Trophoblast cell (in vitro differentiated cells and primary cell): Measurements from ENCODE around the gene KLHL34. TPM values are rescaled to one million over a fixed set of nuclear protein-coding genes. Genes with fewer than 3 reads are reported as not detected.

Experiments
- DNase-seq, 2 donors: peaks; one replicate each; pipeline ENCODE4 v3.0.0-alpha.2; 2016
- H2AFZ ChIP-seq: 2 replicates; pipeline ENCODE4 v1.6.1; 2013; ENCODE audit warnings: low read length, moderate library complexity, mild to moderate bottlenecking; ENCODE audit not compliant: insufficient read depth, poor library complexity
- H2AK5ac ChIP-seq: 2 replicates; pipeline ENCODE4 v1.6.1; 2013; ENCODE audit warnings: mild to moderate bottlenecking, low read length
- H2BK120ac ChIP-seq: 2 replicates; pipeline ENCODE4 v1.6.1; 2013; ENCODE audit warnings: low read length, mild to moderate bottlenecking, moderate library complexity; ENCODE audit not compliant: insufficient read depth, poor library complexity
- H2BK12ac ChIP-seq: 2 replicates; pipeline ENCODE4 v1.6.1; 2013; ENCODE audit warnings: mild to moderate bottlenecking, low read length, moderate library complexity
- H2BK5ac ChIP-seq: 2 replicates; pipeline ENCODE4 v1.6.1; 2013; ENCODE audit warnings: low read length, low read depth, moderate library complexity, mild to moderate bottlenecking; ENCODE audit not compliant: poor library complexity
- H3K14ac ChIP-seq: 2 replicates; pipeline ENCODE4 v1.6.1; 2013; ENCODE audit warnings: mild to moderate bottlenecking, low read length
- H3K18ac ChIP-seq: 2 replicates; pipeline ENCODE4 v1.6.1; 2013; ENCODE audit warnings: mild to moderate bottlenecking, low read length
- H3K23ac ChIP-seq: 2 replicates; pipeline ENCODE4 v1.6.1; 2013; ENCODE audit warnings: low read length
- H3K27ac ChIP-seq: 2 replicates; pipeline ENCODE4 v1.5.1; 2013; ENCODE audit warnings: low read depth, mild to moderate bottlenecking, inconsistent platforms, low read length, moderate library complexity
- H3K27me3 ChIP-seq: 2 replicates; pipeline ENCODE4 v1.6.1; 2013; ENCODE audit warnings: inconsistent platforms, mild to moderate bottlenecking, low read length, moderate library complexity; ENCODE audit not compliant: insufficient read depth
- H3K36me3 ChIP-seq, 2 experiments: 1 replicate in 1 of 2; 2 replicates in 1 of 2; pipeline ENCODE4 v1.6.1; 2013; ENCODE audit warnings: low read length in 2 of 2, mild to moderate bottlenecking in 2 of 2, moderate library complexity in 1 of 2; ENCODE audit not compliant: insufficient read depth in 2 of 2, control insufficient read depth in 1 of 2
- H3K4ac ChIP-seq: 2 replicates; pipeline ENCODE4 v1.6.1; 2013; ENCODE audit warnings: low read depth, mild to moderate bottlenecking, low read length, moderate library complexity
- H3K4me1 ChIP-seq, 2 experiments: 1 replicate in 1 of 2; 2 replicates in 1 of 2; pipeline ENCODE4 v1.6.1; 2013; ENCODE audit warnings: low read length in 2 of 2, mild to moderate bottlenecking in 2 of 2, moderate library complexity in 1 of 2; ENCODE audit not compliant: insufficient read depth in 2 of 2, control insufficient read depth in 1 of 2
- H3K4me2 ChIP-seq: 2 replicates; pipeline ENCODE4 v1.6.1; 2013; ENCODE audit warnings: inconsistent platforms, mild to moderate bottlenecking, low read length, moderate library complexity
- H3K4me3 ChIP-seq: 2 replicates; pipeline ENCODE4 v1.5.1; 2013; ENCODE audit warnings: mild to moderate bottlenecking, low read depth, low read length, inconsistent platforms
- H3K79me1 ChIP-seq: one replicate; pipeline ENCODE4 v1.6.1; 2013; ENCODE audit warnings: low read length
- H3K79me2 ChIP-seq: 2 replicates; pipeline ENCODE4 v1.6.1; 2013; ENCODE audit warnings: low read length, mild to moderate bottlenecking; ENCODE audit not compliant: control insufficient read depth, insufficient read depth, poor library complexity
- H3K9ac ChIP-seq: 2 replicates; pipeline ENCODE4 v1.6.1; 2013; ENCODE audit warnings: mild to moderate bottlenecking, low read length
- H3K9me3 ChIP-seq: 2 replicates; pipeline ENCODE4 v1.6.1; 2013; ENCODE audit warnings: low read depth, mild to moderate bottlenecking, control low read depth, inconsistent platforms, low read length; ENCODE audit not compliant: insufficient read depth
- H4K12ac ChIP-seq: 2 replicates; pipeline ENCODE4 v1.6.1; 2013; ENCODE audit warnings: low read depth, mild to moderate bottlenecking, low read length, moderate library complexity
- H4K8ac ChIP-seq: 2 replicates; pipeline ENCODE4 v1.6.1; 2013; ENCODE audit warnings: low read depth, mild to moderate bottlenecking, low read length, moderate library complexity
- H4K91ac ChIP-seq: one replicate; pipeline ENCODE4 v1.6.1; 2013; ENCODE audit warnings: low read depth, mild to moderate bottlenecking, low read length, moderate library complexity
- WGBS: extraction: QIAGEN DNeasy Blood & Tissue Kit; methylation state at CpG from one replicate; pipeline ENCODE4 v1.1.7; 2013; ENCODE audit warnings: missing lambda C conversion rate; ENCODE audit not compliant: insufficient read length, insufficient coverage; ENCODE audit errors: extremely low coverage; 5-methylcytosine and 5-hydroxymethylcytosine counted together
- polyA plus RNA-seq: library from polyadenylated mRNA; stranded (reverse); fragments of 200-250 nt; gene quantifications from 2 replicates; pipeline ENCODE4 v1.2.3, GENCODE V29; 2013

The KLHL34 gene, protein sequence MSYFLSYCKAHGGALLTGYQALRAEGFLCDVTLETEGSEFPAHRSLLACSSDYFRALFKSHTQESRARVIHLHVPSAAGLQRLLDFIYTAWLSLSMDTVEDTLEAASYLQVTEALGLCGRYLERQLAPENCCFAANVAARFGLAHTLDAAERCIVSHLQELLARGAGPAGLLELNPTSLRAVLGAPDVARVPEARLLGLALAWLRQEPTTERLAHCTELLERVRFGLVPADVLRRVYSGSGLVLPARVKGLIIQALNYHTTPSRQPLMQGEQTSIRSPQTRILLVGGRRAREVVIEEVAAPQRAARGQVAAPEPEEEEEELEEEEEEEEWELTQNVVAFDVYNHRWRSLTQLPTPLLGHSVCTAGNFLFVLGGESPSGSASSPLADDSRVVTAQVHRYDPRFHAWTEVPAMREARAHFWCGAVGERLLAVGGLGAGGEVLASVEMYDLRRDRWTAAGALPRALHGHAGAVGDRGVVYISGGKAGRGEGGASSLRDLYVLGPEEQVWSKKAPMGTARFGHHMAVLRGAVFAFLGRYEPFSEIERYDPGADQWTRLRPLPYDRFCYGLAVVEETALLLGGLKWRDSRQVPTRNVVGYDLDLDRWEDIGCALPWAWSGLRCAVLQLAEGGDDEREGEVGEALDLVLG
- not detected in 2 replicates for polyA plus RNA-seq

DNA sequence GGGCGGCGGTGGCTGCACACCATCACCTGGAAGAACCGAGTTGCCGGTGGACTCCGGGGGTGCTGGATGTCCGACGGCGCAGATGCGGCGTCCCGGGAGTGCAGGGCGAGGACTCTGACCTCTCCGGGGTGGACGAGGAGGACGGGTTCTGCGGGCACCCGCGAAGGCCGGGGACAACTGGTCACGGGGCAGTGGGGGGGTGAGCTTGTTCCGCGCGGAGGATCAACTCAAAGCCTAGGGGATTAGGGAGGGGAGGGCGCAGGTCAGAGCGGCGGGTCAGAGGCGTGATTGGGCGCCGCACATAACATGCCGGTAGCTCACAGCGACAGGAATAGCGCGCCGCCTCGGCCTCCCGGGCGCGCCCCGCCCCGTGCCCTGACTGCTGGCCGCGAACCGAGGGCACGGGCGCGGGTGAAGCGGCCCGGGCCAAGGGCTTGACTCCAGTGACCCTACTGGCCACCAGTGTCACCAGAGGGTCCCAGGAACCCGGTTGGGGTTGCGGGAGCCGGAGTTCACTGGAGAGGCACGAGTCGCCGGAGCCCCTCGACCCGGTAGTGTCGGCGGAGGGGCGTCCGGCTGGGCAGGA lies at the start of gene KLHL34:
KLHL34 (minus strand) TSS at position 179 of the 586 bp plus-strand sequence. CDS start 542 bp downstream, outside the sequence.
- Histone ChIP-seq H3K23ac (no peak within 1 kb of the TSS), H3K4me3 (no peak within 1 kb of the TSS), H2AK5ac (no peak within 1 kb of the TSS), H3K4me1 (no peaks in the 10 kb centered on the region), H4K8ac (no peak within 1 kb of the TSS), H2AFZ (no peak within 1 kb of the TSS), H4K12ac (no peak within 1 kb of the TSS), H2BK12ac (no peak within 1 kb of the TSS), H2BK120ac (no peak within 1 kb of the TSS), H3K27me3 (no peaks in the 10 kb centered on the region), H3K36me3 (peaks cover 0 to 2% of the 10 kb centered on the region in 2 experiments), H3K4ac (no peak within 1 kb of the TSS), H2BK5ac (no peak within 1 kb of the TSS), H3K18ac (no peak within 1 kb of the TSS), H3K9me3 (peaks cover 2% of the 10 kb centered on the region), H3K27ac (no peak within 1 kb of the TSS), H4K91ac (no peak within 1 kb of the TSS), H3K14ac (no peak within 1 kb of the TSS), H3K79me2 (no peaks in the 10 kb centered on the region), H3K4me2 (no peak within 1 kb of the TSS), H3K79me1 (no peaks in the 10 kb centered on the region), H3K9ac (no peak within 1 kb of the TSS)
- no peak for DNase-seq
- no CpG with 5 or more reads among the region's 60 CpGs for WGBS

DNA sequence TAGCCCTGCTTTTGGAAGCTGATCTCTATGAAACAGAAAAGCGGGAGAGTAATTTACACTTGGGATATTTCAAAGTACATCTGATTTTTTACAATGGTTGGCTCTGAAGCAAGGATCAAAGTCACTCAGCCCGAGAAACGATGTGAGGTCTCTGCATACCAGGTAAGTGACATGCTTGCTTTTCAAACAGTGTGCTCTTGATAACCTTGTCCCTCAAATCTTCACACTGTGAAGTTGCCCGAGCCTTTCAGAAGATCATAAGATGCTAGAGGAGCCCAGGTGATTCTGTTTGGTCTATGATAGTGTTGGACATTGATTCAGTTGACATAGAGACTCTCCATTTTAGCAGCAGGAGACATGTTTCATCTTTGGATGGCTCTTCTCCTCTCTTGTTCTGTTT lies 47.1 kb upstream of the KLHL34 start:
- H2BK120ac ChIP-seq = no peak overlapping the region

GRCh38 chrX:21702725-21703124 lies 44.6 kb upstream of the KLHL34 start:
- no peak for DNase-seq

More for the DNA sequence above, 47.1 kb upstream of the KLHL34 start:
- Histone ChIP-seq H3K79me2 (no peaks in the 10 kb centered on the region), H2AK5ac (no peak overlapping the region), H2AFZ (no peak overlapping the region), H3K14ac (no peak overlapping the region), H3K79me1 (no peaks in the 10 kb centered on the region), H3K4me1 (no peaks in the 10 kb centered on the region), H3K36me3 (no peaks in the 10 kb centered on the region), H3K9me3 (no peaks in the 10 kb centered on the region), H2BK12ac (no peak overlapping the region), H4K91ac (no peak overlapping the region), H4K8ac (no peak overlapping the region), H3K27me3 (no peaks in the 10 kb centered on the region), H2BK5ac (no peak overlapping the region), H3K9ac (no peak overlapping the region), H3K23ac (no peak overlapping the region), H4K12ac (no peak overlapping the region), H3K18ac (no peak overlapping the region), H3K4ac (no peak overlapping the region), H3K4me2 (no peak overlapping the region), H3K4me3 (no peak overlapping the region), H3K27ac (no peak overlapping the region)
- no CpG with 5 or more reads among the region's 4 CpGs for WGBS
- DNase-seq = no peak

DNA sequence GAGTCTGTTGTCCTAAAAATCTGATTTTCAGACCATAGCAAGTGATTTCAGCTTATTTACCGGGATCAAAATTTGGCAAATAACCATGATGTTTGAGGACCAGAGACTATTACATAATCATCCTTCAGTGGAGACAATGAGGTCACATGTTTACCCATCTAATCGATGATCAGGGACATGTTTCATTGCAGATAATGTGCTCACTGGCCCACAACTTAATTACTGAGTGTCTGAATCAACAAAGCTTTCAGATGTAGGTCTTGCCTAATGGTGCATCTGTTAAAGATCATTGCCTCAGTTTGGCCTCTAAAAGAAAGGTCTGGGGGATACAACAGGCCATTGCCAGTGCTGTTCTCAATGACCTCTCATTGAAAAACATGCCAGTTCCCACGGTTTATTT lies 42.8 kb upstream of the KLHL34 start:
- no peak overlapping the region for H3K4me3 ChIP-seq
- no peak overlapping the region for H2AFZ ChIP-seq
- H2BK120ac ChIP-seq = no peak overlapping the region
- H2AK5ac ChIP-seq = no peak overlapping the region
- H3K27ac ChIP-seq = no peak overlapping the region
- no peak overlapping the region for H2BK12ac ChIP-seq
- H3K4me1 ChIP-seq = no peaks in the 10 kb centered on the region
- no peak overlapping the region for H3K14ac ChIP-seq
- H3K9me3 ChIP-seq = no peaks in the 10 kb centered on the region
- no CpG with 5 or more reads among the region's 3 CpGs for WGBS
- H3K4ac ChIP-seq = no peak overlapping the region
- H3K79me1 ChIP-seq = no peaks in the 10 kb centered on the region
- no peak overlapping the region for H3K9ac ChIP-seq
- no peak for DNase-seq
- H3K27me3 ChIP-seq = no peaks in the 10 kb centered on the region
- no peak overlapping the region for H2BK5ac ChIP-seq
- no peak overlapping the region for H4K91ac ChIP-seq
- no peak overlapping the region for H3K18ac ChIP-seq
- no peak overlapping the region for H4K12ac ChIP-seq
- no peak overlapping the region for H3K23ac ChIP-seq
- H3K4me2 ChIP-seq = no peak overlapping the region
- no peak overlapping the region for H4K8ac ChIP-seq
- no peaks in the 10 kb centered on the region for H3K36me3 ChIP-seq
- no peaks in the 10 kb centered on the region for H3K79me2 ChIP-seq

More at GRCh38 chrX:21702725-21703124, 44.6 kb upstream of the KLHL34 start:
- no peaks in the 10 kb centered on the region for H3K9me3 ChIP-seq
- H3K23ac ChIP-seq = no peak overlapping the region
- H3K4me3 ChIP-seq = no peak overlapping the region
- H3K4me2 ChIP-seq = no peak overlapping the region
- H3K14ac ChIP-seq = no peak overlapping the region
- H4K91ac ChIP-seq = no peak overlapping the region
- no peak overlapping the region for H2BK120ac ChIP-seq
- H3K27ac ChIP-seq = no peak overlapping the region
- no peak overlapping the region for H2BK5ac ChIP-seq
- no peaks in the 10 kb centered on the region for H3K27me3 ChIP-seq
- H2BK12ac ChIP-seq = no peak overlapping the region
- no peaks in the 10 kb centered on the region for H3K4me1 ChIP-seq
- H4K12ac ChIP-seq = no peak overlapping the region
- H4K8ac ChIP-seq = no peak overlapping the region
- no CpG with 5 or more reads among the region's 4 CpGs for WGBS
- no peaks in the 10 kb centered on the region for H3K79me2 ChIP-seq
- no peaks in the 10 kb centered on the region for H3K79me1 ChIP-seq
- H3K18ac ChIP-seq = no peak overlapping the region
- H2AK5ac ChIP-seq = no peak overlapping the region
- H3K9ac ChIP-seq = no peak overlapping the region
- H2AFZ ChIP-seq = no peak overlapping the region
- H3K36me3 ChIP-seq = no peaks in the 10 kb centered on the region
- no peak overlapping the region for H3K4ac ChIP-seq
